GM18511 (cell line): ENCODE measurements around the gene OSCP1.

Experiments used
- ATAC-seq: cut with Tn5 transposase; IDR thresholded peaks from one replicate; pipeline ENCODE4 v1.9.1; 2021; ENCODE audit warnings: mild to moderate bottlenecking, moderate library complexity; ENCODE audit not compliant: unreplicated experiment

OSCP1 gene

DNA sequence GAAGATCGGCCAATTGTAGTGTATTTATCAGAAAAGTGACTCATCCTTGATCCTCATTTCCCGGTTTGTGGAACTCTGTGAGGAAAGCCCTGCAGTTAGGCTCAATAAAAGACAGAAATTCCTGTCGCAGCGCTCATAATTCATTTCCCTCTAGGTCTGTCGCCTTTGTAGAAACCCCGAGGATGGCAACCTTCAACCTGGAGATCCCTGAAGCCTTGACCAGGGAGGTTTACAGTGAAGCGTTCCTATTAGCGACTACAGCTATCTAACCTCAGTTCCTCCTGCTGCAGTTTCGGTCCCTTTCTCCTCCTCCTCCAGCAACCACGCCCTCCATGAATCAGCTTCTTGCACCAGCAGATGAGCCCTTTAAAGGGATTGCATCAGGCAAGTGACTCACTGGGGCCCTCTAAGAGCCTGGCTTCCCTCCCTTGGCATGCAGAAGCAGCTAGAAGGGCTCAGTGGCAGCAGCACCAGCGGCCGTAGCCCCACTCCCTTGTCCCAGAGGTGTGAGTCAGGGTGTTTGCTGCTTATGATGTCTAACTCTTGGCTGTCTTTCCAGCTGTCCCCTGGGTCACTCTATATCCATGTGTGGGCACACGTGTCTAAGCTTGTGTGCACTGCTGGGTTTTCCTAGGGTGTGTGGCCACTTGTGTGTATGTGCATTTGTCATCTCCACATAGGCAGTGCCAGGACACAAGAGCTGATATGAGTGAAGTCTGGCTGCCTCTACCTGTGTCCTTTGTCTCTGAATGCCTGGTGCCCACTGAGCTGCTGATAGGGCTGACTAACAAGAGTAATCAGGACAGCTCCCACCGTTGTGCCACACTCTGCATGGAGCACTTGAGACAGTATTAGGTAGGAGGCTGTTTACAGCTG lies 63.7 kb downstream of the OSCP1 start:
- ATAC-seq: peak; percentile 57

DNA sequence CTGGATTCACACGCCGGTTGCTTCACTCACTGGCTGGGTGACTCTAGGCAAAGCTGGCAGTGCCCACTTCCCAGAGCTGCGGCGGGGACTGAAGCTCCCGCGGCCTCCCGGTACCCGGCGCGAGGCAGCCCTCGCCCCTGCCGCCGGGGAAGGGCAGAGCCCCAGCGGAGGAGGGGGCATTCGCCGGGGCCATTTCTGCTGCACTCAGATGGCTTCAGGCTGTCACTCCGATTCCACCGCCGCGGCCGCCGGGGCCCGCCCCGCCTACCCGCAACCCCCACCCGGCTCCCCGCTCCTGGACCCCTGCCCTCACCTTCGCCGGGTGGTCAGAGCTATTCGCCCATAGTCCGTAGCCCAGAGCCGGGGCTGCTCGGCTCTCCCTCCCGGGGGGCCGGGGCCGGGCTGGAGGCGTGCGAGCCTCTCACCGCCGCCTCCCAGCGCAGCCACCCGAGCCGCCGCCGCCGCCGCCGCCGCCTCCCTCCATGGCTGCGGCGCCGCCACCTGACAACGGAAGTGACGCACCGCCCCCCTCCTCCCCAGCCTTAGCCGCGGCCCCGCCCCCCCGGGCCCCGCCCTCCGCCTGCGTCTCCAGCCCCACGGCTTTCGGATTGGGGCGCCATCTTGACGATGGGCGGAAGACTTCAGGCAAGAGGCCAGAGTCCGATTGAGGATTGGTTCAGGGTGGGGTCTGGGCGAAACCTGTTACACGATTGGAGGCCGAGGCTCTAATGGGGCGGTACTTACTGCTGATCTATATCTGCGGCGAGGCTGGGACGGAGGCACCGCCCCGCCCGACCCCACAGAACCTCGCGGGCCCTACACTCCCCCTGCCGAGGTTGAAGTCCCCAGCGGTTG lies 64.6 kb downstream of the OSCP1 start, which contains the start of gene STK40:
Gene STK40, minus strand, starts transcription at position 515 of the 855 bp plus-strand sequence. CDS start 24,592 bp downstream, outside the sequence.
- ATAC-seq: peak; percentile 85

DNA sequence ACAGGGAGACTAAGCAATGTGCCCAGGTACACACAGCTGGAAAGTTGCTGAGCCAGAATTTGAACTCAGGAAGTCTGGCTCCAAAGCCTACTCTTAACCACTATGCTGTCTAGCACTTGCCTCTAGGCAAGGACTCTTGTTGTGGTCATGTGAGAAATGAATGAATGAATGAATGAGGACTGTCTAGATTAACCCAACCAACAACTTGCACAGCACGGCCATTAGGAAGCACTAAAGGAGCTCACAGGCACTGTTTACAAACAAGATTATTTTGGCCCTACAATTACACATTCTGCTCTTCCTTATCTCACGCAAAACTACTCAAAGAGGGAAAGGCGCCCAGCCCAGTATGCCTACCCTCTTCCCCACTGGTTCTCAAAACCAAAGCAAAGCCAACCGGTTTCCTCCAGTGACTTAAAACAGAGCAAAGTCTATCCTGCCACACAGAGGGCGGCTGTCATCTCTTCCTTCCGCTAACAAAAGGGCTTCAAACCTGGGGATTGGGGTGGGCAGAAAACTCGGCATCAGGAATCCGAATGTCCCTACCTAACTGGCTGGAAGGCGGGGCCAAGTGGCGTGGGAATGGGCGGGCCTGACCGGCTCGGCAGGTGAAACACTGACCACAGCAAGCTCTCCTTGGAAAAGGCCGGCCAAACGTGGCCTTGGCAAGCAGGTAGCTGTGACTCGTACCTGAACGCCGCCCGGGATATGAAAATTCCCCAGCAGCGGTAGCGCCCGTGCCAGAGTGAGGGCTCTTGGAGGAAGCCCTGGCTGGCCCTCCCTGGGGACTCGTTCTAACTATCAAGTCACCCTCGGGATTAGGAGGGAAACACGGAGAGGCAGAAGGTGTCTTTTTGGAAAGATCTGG lies 65.5 kb downstream of the OSCP1 start:
- no peak for ATAC-seq

DNA sequence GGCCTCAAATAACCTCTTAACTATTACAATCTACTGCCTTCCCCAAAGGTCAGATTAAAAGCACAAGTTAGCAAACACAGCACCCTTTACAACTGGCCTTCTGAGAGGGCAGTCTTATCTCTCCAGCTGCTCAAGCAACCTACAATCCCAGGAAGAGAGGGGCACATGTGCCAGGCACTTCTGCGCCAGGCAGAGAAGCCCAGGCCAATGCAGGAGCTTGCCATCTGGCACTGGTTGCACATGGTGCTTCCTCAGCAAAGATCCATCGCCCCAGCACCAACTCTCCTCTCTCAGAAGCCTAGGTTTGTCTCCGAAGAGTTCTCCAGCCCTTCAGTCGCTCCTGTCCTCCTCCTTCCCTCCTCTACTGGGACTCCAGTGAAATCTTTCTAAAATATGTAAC lies 67.0 kb downstream of the OSCP1 start:
- ATAC-seq: no peak

DNA sequence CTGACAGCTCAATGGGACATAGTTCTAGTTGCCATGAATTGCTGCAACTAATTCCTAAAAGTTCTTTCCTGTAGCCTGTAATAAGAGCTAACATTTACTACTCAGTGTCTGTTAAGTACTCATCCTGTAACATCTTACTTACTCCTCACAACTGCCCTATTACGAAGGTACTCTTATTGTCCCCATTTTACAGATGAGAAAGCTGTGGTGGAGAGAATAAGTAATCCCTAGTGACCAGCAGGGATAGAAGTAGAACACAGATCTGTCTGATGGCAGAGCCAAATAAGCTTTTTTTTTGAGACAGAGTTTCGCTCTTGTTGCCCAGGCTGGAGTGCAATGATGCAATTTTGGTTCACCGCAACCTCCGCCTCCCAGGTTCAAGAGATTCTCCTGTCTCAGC lies 67.6 kb downstream of the OSCP1 start:
- ATAC-seq: no peak

DNA sequence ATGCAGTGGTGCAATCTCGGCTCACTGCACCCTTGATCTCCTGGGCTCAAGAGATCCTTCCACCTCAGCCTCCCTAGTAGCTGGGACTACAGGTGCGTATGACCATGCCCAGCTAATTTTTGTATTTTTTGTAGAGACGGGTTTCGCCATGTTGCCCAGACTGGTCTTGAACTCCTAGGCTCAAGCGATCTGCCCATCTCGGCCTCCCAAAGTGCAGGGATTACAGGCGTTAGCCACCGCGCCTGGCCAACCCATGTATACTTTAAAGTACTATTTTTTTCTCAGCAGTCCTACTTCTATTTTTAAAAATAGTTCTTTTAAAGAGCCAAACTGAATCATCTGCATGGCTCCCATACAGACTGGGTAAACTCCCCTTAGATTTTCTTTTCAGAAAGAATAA lies 68.0 kb downstream of the OSCP1 start:
- no peak for ATAC-seq

DNA sequence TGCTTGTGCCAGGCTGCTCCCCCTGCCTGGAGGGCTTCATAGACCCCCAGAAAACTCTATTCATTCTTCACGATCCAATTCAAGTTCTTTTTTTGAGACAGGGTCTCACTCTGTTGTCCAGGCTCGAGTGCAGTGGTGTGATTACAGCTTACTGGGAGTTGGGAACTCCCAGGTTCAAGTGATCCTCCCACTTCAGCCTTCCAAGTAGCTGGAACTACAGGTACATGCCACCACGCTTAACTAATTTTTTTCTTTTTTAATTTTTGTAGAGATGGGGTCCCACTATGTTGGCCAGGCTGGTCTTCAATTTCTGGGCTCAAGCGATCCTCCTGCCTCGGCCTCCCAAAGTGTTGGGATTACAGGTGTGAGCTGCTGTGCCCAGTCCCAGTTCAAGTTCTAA lies 68.8 kb downstream of the OSCP1 start:
- no peak for ATAC-seq

DNA sequence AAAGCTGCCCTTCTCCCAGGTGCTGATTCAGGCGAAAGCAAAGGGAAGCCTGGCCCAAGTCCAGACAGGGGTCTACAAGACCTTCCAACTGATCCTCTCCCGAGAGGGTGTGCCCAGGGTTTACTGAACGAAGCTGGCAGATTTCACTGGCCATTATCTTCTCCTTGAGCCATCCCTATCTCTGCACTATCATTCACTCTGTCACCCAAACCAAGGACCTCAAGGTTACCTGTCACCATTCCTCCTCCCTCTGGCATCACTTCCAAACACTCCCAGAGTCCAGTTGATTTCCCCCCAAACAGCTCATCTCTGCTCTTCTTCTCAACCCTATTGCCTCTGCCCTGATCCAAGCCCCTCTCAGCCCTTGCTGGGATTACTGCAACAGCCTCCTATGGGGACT lies 69.5 kb downstream of the OSCP1 start:
- no peak for ATAC-seq

DNA sequence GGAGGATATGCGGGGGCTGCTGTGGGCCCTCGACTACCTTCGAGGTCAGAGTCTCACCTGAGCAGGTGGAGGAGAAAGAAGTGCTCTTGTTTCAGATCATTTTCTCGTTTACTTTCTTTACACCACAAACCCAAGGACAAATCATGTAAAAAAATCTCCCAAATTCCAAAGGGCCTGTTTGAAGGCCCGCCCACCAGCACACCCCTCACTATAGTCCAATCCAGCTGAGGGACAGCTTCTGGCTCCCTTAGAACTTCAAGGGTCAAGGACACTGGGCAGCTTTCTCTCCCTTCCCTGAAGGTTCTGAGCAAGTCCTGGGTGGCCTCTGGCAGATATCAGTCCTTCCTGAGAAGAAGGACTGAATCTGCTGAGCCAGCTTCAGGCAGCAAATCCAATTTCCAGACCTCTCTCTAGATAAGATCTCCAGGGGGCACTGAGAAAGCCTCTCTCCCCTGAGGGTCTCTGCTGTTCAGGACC lies 70.1 kb downstream of the OSCP1 start:
- no peak for ATAC-seq

DNA sequence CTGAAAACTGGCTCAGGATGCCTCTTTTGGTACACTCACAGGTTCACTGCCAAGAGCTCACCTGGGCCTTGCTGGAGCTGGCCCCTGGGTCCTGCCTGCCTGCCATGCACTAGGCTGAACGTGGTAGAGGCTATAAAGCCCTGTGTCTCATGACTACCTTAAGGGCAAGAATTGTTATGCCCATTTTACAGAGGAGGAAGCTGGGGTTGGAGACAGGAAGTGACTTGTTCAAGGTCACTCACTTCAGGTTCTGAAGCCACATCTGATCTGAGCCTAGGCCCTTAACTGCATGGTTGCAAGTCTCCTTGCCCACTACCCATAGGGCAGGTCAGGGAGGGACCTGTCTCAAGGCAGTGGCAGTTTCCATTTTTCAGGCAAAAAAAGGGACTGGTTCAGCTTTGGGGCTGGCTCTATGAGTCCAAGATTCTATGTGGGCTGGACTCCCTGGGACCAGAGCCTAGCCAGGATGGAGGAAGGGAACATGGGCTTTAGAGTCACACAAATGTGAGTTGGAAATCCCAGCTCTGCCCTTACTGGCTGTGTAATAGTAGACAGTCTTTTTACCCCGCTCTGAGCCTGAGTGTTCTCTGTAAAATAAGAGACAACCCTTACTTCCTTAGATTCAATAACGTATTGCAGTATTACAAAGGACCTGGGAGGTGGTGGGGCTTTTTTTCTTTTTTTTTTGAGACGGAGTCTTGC lies 72.3 kb downstream of the OSCP1 start:
- ATAC-seq: no peak

DNA sequence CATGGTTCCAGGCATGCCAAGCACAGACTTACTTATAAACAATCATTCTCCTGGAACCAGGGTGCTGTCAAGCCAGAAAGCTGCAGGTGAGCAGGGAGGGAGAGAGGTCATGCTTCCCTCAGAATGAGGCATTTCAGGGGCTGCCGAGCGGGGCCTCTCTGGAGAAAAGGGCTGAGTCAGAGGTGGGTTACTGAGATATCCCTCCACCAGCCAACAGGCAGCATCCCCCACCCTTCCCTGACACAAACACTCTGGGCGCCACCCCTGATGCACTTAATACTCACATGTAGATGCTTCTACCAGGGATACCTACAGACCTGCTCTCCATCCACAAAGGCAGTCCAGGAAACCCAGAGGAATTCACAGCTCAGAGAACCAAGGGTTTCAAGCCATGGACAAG lies 77.6 kb downstream of the OSCP1 start:
- ATAC-seq: no peak

DNA sequence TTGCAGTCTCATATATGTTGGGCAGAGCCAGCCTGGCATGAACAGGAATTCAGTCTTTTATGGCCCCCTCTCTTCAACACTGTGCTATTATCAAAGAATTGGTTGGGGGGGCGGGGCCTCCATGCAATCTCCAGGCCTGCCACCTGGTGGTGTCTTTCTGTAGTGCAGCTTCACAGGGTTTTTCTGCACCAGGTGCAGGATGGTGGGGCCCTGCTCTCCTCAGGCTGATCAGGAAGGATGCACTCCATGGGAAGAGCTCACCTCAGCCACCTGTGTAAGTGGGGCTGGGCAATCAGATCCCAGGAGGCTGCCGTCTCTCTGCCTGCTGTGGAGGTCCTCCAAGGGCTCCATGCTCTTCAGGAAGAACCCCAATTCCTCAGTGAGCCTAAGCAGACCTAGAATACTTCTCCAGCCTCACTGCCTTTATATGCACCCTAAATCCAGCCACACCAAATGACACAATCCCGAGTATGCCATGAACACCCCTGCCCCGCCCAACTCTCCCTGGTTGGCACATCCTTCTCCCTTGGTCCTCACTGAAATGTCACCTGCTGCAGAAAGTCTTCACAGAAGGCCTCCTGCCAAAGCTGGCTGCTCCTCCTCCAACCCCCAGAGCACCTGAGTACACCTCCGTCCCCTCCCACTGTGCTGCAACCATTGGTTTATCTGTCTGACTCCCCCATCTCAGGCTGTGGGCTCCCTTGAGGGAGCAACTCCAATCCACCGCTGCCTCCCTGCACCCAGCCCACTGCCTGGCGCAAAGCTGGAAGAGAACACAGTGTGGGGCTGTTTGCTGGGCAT lies 81.0 kb downstream of the OSCP1 start:
- ATAC-seq: no peak
